Endothelial cell of umbilical vein (primary cell): ENCODE measurements around the gene FAM193B.

Source experiments
- EZH2 ChIP-seq: IDR thresholded peaks from 2 replicates; pipeline ENCODE4 v1.6.1; 2012; ENCODE audit warnings: borderline replicate concordance, low read depth, mild to moderate bottlenecking, moderate library complexity, low read length, inconsistent platforms; ENCODE audit not compliant: severe bottlenecking
- MYC ChIP-seq: IDR thresholded peaks from one replicate; pipeline ENCODE4 v1.6.1; 2011; ENCODE audit warnings: mild to moderate bottlenecking, low read depth, low read length
- POLR2A ChIP-seq: IDR thresholded peaks from 2 replicates; pipeline ENCODE4 v1.6.1; 2012; ENCODE audit warnings: low read depth, mild to moderate bottlenecking, control low read depth, low read length
- TF ChIP-seq, protein P1 (sequence below), 2 donors: IDR thresholded peaks; 1 replicate in 1 of 2; 2 replicates in 1 of 2; pipeline ENCODE4 v1.5.1; 2011; ENCODE audit warnings: low read length in 2 of 2, mild to moderate bottlenecking in 2 of 2, moderate library complexity in 2 of 2, control low read depth in 1 of 2, inconsistent platforms in 1 of 2, low read depth in 1 of 2; ENCODE audit not compliant: insufficient read depth in 1 of 2; ENCODE audit errors: extremely low read depth in 1 of 2

GRCh38 chr5:177527595-177527994 lies 26.8 kb downstream of the FAM193B start:
- TF ChIP-seq, protein P1, sequence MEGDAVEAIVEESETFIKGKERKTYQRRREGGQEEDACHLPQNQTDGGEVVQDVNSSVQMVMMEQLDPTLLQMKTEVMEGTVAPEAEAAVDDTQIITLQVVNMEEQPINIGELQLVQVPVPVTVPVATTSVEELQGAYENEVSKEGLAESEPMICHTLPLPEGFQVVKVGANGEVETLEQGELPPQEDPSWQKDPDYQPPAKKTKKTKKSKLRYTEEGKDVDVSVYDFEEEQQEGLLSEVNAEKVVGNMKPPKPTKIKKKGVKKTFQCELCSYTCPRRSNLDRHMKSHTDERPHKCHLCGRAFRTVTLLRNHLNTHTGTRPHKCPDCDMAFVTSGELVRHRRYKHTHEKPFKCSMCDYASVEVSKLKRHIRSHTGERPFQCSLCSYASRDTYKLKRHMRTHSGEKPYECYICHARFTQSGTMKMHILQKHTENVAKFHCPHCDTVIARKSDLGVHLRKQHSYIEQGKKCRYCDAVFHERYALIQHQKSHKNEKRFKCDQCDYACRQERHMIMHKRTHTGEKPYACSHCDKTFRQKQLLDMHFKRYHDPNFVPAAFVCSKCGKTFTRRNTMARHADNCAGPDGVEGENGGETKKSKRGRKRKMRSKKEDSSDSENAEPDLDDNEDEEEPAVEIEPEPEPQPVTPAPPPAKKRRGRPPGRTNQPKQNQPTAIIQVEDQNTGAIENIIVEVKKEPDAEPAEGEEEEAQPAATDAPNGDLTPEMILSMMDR (IDR thresholded peaks at IDR 0.05; ENCODE audit: extremely low read depth in 1 of 2, insufficient read depth in 1 of 2, low read depth in 1 of 2, low read length in 2 of 2): no peak
- TF ChIP-seq EZH2 (no peak), MYC (no peak), POLR2A (no peak)
